DOHH2 (cell line): Measurements from ENCODE around the gene CHPT1.

ENCODE experiments used
- EZH2phosphoT487 ChIP-seq: fragments of 200-600 bp; sonication (generic); IDR thresholded peaks from 2 replicates; pipeline ENCODE4 v1.6.1; 2017; ENCODE audit warnings: borderline replicate concordance, mild to moderate bottlenecking, antibody characterized with exemption, low read length, moderate library complexity, mixed read lengths
- TF ChIP-seq, protein P1 (sequence below): fragments of 200-600 bp; sonication (generic); IDR thresholded peaks from one replicate; pipeline ENCODE4 v1.5.1; 2014; ENCODE audit warnings: antibody characterized with exemption, mild to moderate bottlenecking, low read depth, low read length; ENCODE audit not compliant: poor library complexity, severe bottlenecking

DNA sequence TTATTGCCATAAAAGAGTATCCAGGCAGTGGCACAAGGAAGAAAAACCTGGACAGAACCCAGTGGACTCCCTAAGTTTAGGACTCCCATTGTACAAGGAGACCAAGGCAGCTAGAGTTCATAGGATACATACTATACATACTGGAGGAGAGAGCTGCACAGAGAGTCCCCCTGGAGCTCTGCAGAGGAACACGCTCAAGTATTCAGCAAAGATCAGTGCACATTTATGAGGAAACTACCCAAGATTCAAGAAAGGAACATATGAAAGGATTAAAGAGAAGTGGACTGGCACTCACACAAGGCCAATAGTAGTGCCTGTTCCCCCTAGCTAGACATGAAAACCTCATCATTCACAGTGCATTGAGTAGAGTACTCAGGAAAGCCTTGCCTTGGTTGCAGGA, 43.0 kb upstream of the CHPT1 start:
- TF ChIP-seq, protein P1, sequence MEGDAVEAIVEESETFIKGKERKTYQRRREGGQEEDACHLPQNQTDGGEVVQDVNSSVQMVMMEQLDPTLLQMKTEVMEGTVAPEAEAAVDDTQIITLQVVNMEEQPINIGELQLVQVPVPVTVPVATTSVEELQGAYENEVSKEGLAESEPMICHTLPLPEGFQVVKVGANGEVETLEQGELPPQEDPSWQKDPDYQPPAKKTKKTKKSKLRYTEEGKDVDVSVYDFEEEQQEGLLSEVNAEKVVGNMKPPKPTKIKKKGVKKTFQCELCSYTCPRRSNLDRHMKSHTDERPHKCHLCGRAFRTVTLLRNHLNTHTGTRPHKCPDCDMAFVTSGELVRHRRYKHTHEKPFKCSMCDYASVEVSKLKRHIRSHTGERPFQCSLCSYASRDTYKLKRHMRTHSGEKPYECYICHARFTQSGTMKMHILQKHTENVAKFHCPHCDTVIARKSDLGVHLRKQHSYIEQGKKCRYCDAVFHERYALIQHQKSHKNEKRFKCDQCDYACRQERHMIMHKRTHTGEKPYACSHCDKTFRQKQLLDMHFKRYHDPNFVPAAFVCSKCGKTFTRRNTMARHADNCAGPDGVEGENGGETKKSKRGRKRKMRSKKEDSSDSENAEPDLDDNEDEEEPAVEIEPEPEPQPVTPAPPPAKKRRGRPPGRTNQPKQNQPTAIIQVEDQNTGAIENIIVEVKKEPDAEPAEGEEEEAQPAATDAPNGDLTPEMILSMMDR = no peak
- no peak for TF ChIP-seq EZH2phosphoT487
